ENCODE data around the gene GFM1. TPM values are rescaled to one million over a fixed set of nuclear protein-coding genes. Genes with fewer than 3 reads are reported as not detected.

The GFM1 gene
- total and polyA plus RNA-seq, 2 of the 13 experiments (the other 11 are each of a cell fraction or from before 2014, with no cell fraction given) = 10.5 to 59.0 TPM

- TF ChIP-seq ZNF225 (CRISPR knock-in tag; IDR thresholded peaks at IDR 0.05) (peak; percentile 57; the same call in 1 of the 2 replicates), DMTF1 (CRISPR knock-in tag; IDR thresholded peaks at IDR 0.05) (no peak), ZGPAT (CRISPR knock-in tag; IDR thresholded peaks at IDR 0.05) (peak; percentile 95), ZNF274 (CRISPR knock-in tag; IDR thresholded peaks at IDR 0.05) (peak; percentile 66; the same call in 1 of the 2 replicates), TFDP1 (CRISPR knock-in tag; IDR thresholded peaks at IDR 0.05; ENCODE audit: borderline replicate concordance) (peak; percentile 72; the same call in 1 of the 2 replicates), ZNF569 (CRISPR knock-in tag; IDR thresholded peaks at IDR 0.05; ENCODE audit: borderline replicate concordance) (no peak), ZNF709 (CRISPR knock-in tag; IDR thresholded peaks at IDR 0.05) (peak; percentile 75; the same call in 1 of the 2 replicates), ARID5B (CRISPR knock-in tag; IDR thresholded peaks at IDR 0.05) (peak; percentile 86), ZNF781 (CRISPR knock-in tag; IDR thresholded peaks at IDR 0.05; ENCODE audit: borderline replicate concordance, not compliant biosample characterization) (peak; percentile 86), ZNF296 (CRISPR knock-in tag; conservative IDR thresholded peaks at IDR 0.05) (no peak), IKZF4 (CRISPR knock-in tag; IDR thresholded peaks at IDR 0.05; ENCODE audit: borderline replicate concordance, low read depth, not compliant biosample characterization) (peak; percentile 43), ZNF670 (CRISPR knock-in tag; IDR thresholded peaks at IDR 0.05; ENCODE audit: borderline replicate concordance) (no peak), IRF2 (CRISPR knock-in tag; IDR thresholded peaks at IDR 0.05) (peak; percentile 98), DDIT3 (CRISPR knock-in tag; IDR thresholded peaks at IDR 0.05) (no peak), ZFP41 (CRISPR knock-in tag; IDR thresholded peaks at IDR 0.05; ENCODE audit: borderline replicate concordance) (no peak), ZNF354B (CRISPR knock-in tag; IDR thresholded peaks at IDR 0.05) (no peak), SALL1 (CRISPR knock-in tag; IDR thresholded peaks at IDR 0.05) (peak; percentile 92), ZNF430 (CRISPR knock-in tag; IDR thresholded peaks at IDR 0.05) (peak; percentile 56; the same call in 1 of the 2 replicates)
These were observed at the start of gene GFM1 (continued) for GRCh38 chr3:158644345-158644908.
